NCI-H446 treated with DMSO at 0.1 percent for 48 hours (cell line): ENCODE data around the gene TBC1D10A.
A peak's percentile ranks its signal among the peaks of the same experiment; 100 is the strongest.
"Not testable (repeated sequence)": the region's sequence is repeated elsewhere in the genome, so short reads cannot be mapped to it uniquely, and the experiment has no call there.

Experiments
- DNase-seq: peaks from one replicate; lab custom pipeline; 2025; lab: John Stamatoyannopoulos, UW

TBC1D10A gene

DNA sequence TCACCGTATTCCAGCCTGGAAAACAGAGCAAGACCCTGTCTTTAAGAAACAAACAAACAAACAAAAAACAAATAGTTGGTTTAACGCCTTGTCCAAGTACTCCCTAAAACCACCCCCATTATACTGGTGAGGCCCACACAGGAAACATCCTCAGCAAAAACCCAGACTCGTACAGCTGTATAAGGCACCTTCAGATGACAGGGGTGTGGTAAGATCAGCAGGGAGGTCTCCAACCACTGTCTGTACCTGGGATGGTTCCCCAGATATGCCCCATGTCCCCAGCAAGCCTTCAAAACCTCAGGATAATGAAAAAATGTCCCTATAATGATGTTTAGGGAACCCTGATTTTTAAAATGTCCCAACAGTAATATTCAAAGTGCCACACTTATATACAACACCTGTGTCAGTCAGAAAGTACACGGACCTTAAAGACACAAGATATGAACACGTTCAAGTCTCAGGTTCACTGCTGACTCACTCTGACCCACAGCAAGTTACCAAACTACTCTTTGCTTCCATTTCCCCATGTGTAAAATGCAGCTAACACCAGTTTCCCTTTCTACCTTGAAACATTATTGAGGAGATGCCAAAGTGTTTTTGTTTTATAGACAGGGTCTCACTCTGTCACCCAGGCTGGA lies 20.6 kb upstream of the TBC1D10A start:
- DNase-seq, result no peak

DNA sequence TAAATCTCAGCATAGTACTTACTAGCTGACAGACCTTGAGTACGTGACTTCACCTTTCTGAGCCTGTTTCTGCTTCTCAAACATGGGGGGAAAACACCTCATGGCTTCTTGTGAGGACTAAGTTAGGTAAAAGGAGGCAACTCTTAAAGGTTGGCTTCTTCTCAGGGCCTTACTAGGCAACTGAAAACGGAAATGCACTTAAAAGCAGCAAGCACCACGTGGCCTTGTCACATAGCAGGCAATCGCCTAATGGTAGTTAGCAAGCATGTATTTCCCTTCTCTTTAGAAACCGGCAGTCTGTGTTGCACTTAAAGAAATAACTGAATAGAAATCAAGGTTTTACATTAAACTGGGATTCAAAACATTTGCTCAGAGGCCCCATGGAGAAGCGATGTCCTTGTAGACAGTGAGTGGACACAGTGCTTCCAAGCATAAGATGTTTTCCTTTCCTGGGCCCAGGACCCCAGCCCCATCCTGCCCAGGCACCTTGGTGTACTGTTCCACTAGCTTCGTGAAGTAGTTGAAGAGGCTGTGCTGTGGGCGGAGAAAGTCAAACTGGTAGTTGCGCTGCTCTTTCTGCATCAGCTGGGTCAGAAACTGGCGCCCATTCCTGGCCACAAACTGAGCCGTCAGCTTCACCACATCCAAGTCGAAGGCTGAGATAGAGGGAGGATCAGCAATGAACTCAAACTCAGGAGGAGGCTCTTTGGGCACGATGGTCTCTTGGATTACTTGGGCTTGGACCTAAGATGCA lies 17.9 kb upstream of the TBC1D10A start:
- DNase-seq, result no peak

DNA sequence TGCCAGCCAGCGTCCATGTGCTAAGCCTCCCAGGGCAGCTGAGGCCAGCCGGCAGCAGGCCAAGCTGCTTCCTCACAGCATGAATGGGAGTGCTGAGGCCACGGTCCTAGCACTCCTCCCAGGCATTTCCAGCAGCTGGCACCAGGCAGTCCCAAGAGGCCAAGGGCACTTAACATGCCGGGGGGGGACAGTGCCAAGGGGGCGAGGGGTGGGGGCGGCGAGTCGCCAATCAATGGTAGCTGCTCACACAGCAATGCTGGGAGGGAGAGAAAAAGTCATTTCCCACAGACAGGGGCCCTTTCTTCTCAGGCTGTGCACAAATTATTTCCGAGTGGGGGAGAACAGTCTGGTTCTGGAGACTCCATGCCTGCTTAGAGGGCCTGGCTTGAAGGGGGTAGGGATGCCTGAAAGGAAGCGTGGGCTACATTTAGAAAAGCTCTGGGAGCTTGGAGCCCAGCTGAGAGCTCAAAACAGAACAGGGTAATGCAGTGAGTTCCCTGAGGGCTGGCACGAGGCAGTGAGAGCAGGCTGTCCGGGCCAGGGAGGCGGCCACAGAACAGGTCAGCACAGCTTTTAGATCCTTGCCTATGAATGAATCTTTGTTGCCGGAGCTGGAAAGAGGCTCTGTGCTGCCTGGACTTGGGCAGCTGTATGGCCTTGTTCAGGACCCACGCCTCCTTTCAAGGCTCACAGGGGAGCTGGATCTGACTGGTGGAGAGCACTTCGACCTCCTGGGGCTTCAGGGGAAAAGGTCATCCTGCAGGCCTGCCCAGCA lies 14.4 kb upstream of the TBC1D10A start:
- DNase-seq, result peak; percentile 65

- DNase-seq, result no peak
Observed at GRCh38 chr22:30338802-30339201, 12.1 kb upstream of the TBC1D10A start.

DNA sequence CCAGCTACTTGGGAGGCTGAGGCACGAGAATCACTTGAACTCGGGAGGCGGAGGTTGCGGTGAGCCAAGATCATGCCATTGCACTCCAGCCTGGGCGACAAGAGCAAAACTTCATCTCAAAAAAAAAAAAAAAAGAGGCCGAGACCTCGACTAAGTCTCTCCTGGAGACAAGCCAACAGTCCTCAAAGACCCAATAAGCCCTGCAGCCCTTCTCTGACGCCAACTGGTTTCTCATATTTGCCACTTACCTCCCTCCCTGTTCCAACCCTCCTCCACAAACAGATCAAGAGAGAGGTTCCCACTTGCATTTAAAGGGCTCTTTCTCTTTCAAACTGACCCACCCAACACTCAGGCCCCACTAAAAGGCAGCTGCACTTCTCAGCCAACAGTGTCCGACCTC lies 11.6 kb upstream of the TBC1D10A start:
- DNase-seq, result not testable (repeated sequence)

- peak; percentile 69 for DNase-seq
Observed at GRCh38 chr22:30337461-30337778, 10.7 kb upstream of the TBC1D10A start.

DNA sequence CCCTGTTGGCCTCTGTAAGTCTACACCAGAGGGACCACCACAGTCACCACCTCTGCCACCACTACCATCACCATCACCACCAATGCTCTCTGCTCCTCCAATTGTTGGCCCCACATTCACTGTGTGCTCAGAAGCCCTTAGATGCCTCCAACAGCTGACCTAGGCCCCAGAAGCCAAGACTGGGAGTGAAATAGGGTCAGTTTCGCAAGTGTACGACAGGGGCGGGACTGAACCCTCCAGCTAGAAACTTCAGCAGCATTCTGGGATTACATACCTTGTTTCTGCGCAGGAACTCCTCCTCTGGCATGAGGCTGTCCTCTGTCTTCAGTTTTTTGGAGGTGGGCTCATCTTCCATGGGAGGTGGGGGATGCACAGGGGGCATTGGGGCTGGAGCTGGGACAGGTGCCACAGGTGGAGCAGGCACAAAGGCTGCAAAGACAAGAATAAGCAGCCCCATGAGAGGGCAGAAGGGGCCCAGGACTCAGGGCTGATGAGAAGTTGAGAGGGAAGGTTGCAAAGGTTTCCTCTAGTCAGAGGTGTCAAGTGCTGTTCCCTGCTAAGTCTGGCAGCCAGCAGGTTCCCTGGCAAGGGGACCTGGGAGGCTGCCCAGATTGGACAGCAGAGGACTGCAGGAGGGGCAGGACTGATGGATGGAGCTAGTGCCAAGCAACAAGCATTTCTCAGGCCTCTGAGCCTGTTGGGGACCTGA lies 10.2 kb upstream of the TBC1D10A start:
- peak; percentile 69 for DNase-seq

DNA sequence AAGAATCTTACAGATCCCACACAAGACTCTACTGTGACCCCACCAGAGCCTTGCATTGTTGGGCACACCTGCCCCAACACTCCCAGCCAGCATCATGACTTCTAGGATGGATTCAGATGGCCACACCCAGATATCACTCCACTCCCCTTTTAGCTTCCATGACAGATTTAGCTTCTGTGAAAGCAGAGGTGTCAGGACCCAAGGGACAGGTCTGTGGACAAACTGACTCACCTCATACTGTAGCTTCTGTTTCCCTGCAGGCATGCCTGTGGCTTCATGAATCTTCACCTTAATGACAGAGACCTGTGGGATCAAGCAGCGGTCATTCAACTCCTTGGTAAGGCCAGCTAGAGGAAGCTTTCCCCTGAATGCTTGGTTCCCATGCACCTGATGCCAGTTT lies 8.5 kb upstream of the TBC1D10A start:
- no peak for DNase-seq

DNA sequence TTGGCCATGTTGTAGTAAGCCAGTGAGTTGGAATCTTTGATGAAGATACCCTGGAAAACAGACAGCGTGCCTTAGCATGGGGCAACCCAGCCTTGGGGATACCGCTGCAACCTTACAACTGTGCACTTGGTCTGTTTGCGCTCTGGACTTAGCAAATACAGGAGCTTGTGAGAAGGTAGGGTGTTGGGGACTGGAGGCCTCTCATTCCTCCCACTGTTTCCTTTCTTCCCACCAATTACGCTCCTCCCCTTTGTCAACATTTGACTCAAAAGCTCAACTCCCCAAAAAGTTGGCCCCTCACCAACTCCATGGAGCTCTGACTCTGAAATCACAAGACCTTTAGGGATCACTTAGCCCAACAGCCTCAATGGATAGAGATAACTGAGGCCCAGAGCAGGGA lies 7.9 kb upstream of the TBC1D10A start:
- DNase-seq, result no peak

DNA sequence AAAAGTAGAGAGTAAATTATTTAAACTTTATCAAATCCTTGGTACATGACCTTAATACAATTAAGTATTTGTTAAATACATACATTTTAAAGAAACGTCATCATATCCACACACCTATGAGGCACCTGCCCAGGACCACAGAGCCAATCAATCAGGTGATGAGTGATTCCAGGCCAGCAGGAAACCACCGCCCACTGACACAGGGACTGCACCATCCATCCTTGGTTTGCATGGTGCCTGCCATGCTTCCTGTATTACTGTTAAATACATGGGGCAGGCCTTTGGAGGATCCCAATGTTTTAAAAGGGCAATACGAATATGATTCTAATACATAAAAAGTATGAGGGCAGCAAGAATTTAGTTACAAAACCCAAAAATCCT lies 7.0 kb upstream of the TBC1D10A start:
- DNase-seq, result no peak

GRCh38 chr22:30332994-30333706 lies 6.4 kb upstream of the TBC1D10A start:
- no peak for DNase-seq

- DNase-seq, result no peak
Observed at GRCh38 chr22:30332551-30332950, 5.8 kb upstream of the TBC1D10A start.

DNA sequence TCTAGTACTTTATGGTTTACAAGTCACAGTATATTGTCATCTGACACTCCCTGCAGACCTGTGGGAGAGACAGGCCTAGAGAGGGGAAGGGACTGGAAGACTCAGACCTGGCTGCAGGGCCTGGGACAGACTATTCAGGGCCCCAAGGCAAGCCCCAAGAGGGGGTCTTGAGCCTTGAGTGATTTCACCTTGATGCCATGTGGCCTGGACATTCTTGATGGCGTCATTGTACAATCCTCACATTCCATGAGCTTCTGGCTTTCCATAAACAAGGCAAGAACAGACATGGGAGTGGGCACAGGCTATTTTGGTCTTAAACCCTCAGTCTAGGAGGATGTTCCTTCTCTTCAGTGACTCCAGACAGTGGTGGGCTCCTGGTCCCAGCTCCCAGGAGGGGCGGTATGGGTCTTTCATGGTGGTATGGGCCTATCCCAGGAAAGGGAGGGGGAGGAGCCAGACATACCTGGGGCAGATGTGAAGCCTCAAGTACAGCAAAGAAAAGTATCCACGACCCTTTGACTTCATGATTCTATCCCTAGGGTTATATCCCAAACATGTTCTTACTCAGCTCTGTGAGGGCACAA lies 1.8 kb upstream of the TBC1D10A start:
- no peak for DNase-seq

- no peak for DNase-seq
Observed at GRCh38 chr22:30327864-30328345, 1.2 kb upstream of the TBC1D10A start.

DNA sequence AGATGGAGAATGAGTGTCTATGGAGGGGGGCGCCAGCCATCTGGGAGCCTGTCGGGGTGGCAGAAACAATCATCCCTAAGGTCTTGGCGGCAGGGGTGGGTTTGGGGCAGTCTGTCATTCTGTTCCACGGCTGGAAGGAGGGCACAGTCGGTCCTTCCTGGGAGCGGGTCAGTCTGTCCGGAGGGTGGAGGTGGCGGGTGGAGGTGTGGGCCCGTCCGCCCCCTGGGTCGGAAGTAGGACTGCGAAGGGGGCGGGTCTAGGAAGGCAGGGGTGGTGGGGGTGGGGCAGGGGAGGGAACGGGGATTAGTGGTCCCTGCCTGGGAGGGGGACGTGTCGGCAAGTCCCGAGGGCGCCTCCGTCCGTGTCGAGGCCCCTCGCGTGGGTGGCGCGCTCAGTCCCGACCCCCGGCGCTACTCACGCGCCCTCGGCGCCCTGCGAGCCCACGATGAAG lies 461 bp downstream of the TBC1D10A start:
- no peak for DNase-seq

- no peak for DNase-seq
Observed at GRCh38 chr22:30325724-30326254, 952 bp downstream of the TBC1D10A start.

- DNase-seq, result no peak
Observed at GRCh38 chr22:30325065-30325720, 1.5 kb downstream of the TBC1D10A start.

- DNase-seq, result no peak
Observed at GRCh38 chr22:30324014-30324730, 2.6 kb downstream of the TBC1D10A start.

DNA sequence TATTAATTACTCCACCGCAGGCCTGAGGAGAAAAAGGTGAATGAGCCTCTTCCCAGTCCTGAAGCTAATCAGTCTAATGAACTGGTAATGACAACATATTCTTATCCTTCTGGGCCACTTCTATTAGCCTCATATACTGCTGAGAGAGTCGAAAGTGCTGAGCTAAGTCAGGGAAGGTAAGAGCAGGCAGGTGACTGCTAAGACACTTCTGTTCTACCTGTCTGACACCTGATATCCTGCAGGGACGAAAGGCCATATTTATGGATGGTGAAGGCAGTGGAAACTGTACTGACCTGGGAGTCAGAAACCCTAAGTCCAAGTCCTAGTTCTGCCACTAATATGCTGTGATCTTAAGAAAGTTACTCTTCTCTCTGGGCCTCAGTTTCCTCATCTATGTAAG lies 3.5 kb downstream of the TBC1D10A start:
- DNase-seq, result no peak

- DNase-seq, result no peak
Observed at GRCh38 chr22:30321461-30321860, 5.3 kb downstream of the TBC1D10A start.
